ENCODE data around the gene AKAP9.

DNA sequence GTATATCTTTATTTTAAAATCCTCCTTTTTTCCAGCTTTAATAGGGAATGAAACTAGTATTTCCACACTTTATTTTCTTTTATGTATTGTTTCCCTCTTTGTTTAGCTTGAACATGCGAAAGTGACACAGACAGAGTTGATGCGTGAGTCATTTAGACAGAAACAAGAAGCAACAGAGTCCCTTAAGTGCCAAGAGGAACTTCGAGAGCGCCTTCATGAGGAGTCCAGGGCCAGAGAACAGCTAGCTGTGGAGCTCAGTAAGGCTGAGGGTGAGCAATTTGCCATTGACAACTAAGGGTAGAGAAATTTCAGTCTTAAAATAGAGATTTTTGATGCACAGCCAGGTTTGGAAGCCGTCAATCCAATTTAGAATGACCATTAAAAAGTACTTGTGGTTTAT lies 120.5 kb downstream of the AKAP9 start:
- TF ChIP-seq, protein P1, sequence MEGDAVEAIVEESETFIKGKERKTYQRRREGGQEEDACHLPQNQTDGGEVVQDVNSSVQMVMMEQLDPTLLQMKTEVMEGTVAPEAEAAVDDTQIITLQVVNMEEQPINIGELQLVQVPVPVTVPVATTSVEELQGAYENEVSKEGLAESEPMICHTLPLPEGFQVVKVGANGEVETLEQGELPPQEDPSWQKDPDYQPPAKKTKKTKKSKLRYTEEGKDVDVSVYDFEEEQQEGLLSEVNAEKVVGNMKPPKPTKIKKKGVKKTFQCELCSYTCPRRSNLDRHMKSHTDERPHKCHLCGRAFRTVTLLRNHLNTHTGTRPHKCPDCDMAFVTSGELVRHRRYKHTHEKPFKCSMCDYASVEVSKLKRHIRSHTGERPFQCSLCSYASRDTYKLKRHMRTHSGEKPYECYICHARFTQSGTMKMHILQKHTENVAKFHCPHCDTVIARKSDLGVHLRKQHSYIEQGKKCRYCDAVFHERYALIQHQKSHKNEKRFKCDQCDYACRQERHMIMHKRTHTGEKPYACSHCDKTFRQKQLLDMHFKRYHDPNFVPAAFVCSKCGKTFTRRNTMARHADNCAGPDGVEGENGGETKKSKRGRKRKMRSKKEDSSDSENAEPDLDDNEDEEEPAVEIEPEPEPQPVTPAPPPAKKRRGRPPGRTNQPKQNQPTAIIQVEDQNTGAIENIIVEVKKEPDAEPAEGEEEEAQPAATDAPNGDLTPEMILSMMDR (IDR thresholded peaks at IDR 0.05; ENCODE audit: low read depth, low read length, poor library complexity, severe bottlenecking) = no peak
- TF ChIP-seq EZH2phosphoT487 (IDR thresholded peaks at IDR 0.05; ENCODE audit: borderline replicate concordance, low read length) = no peak
